ENCODE measurements around the gene EVA1B. TPM values are rescaled to one million over a fixed set of nuclear protein-coding genes. Genes with fewer than 3 reads are reported as not detected.

Gene EVA1B
- total RNA-seq, 1 experiment from 2014 or later = 25.1 TPM

DNA sequence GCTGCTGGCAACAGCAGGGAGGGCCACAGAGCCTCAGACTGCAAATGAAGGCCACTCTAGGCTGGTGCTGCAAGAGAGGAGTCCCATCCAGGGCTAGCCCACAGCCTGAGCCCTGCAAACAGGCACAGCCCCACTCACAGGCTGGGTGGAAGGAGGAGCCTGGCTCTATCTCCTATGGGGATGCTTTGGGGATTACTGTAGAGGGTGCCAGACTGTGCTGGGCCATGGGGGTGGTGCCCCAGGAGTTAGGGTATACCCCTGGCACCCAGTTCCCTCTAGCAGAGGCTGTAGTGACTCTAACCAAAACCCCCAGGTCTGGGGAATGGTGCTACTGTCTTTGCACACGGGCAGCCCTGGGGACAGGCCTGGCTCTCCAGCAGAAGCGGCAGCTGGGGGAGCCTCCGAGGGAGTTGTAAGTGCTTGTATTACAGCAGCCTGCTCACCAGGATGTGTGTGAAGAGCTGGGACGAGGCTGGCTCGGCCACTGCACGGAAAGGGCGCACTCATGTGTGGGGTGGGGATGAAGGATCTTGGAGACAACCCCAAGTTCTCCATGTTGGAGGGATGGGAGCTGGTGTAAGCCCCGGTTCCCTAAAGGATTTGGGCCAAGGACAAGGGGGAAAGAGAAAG is 23.4 kb upstream of the EVA1B start:
- Histone ChIP-seq H3K4me2 (ENCODE audit: low read length) (no peak overlapping the region), H3K4me3 (replicated peaks in 1 of 2; ENCODE audit: low read depth in 1 of 2, low read length in 2 of 2) (no peak overlapping the region), H2AFZ (ENCODE audit: low read depth, low read length, poor library complexity, severe bottlenecking) (no peak overlapping the region), H3K79me2 (ENCODE audit: insufficient read depth, low read length) (no peaks in the 10 kb centered on the region), H3K4me1 (ENCODE audit: control insufficient read depth in 1 of 2, insufficient read depth in 2 of 2, low read length in 2 of 2) (peaks cover 3 to 37% of the 10 kb centered on the region in 2 experiments; a peak in 3 of 4 replicates), H3K9ac (ENCODE audit: low read length) (no peak overlapping the region), H4K20me1 (ENCODE audit: insufficient read depth) (no peaks in the 10 kb centered on the region), H3K9me3 (ENCODE audit: control insufficient read depth in 1 of 2, insufficient read depth in 1 of 2, low read depth in 1 of 2, low read length in 2 of 2) (no peaks in the 10 kb centered on the region), H3K9me2 (ENCODE audit: insufficient read depth) (no peaks in the 10 kb centered on the region), H3K36me3 (ENCODE audit: control insufficient read depth in 1 of 2, insufficient read depth in 2 of 2, low read length in 2 of 2) (peaks cover 12 to 18% of the 10 kb centered on the region in 2 experiments; a peak in 3 of 4 replicates), H3K27ac (ENCODE audit: low read depth, low read length) (no peak overlapping the region), H3K27me3 (ENCODE audit: insufficient read depth, low read length) (no peaks in the 10 kb centered on the region)
- TF ChIP-seq EZH2 (IDR thresholded peaks at IDR 0.05) (no peak), POLR2AphosphoS5 (IDR thresholded peaks at IDR 0.05; ENCODE audit: low read depth, low read length) (no peak), EZH2phosphoT487 (IDR thresholded peaks at IDR 0.05; ENCODE audit: borderline replicate concordance) (no peak)
- ChIA-PET RAD21 (ENCODE audit: low non-redundant PET in 1 of 2, low total read pairs in 2 of 2, uncharacterized antibody in 2 of 2, unreplicated experiment in 2 of 2) (no interaction called here), CTCF (no interaction called here), POLR2A (no interaction called here)
- no peak for DNase-seq (ENCODE audit: low read depth, low spot score)
- intact Hi-C loops (cut with micrococcal nuclease) = no loop called here
- BruUV-seq (replicated peaks) = no TSS peak
- ATAC-seq = no peak

DNA sequence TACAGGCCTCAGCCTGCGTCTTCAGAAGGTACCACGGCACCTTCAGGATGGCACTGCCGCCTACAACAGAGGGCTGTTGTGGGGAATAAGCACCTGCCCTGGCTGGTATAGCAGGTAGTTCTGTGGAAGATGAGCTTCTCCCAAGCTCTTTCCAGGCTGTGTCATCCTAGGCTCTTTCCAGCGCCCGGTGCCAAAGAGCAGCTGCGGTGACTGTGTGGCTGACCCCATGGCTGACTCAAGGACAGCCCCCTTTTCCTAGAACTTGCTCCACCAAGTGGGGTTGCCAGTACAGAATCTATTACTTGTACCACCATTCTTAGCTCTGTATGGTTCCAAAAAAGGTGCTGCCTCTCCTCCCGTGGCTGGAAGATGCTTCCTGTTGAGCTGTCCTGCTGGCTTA is 21.9 kb upstream of the EVA1B start:
- no peak for TF ChIP-seq YY1 (IDR thresholded peaks at IDR 0.05; ENCODE audit: extremely low read depth, insufficient replicate concordance, low read depth, low read length)
- no peak for TF ChIP-seq EGR1 (IDR thresholded peaks at IDR 0.05; ENCODE audit: low read depth)
- TF ChIP-seq FOSL1 (IDR thresholded peaks at IDR 0.05; ENCODE audit: low read depth) = no peak
- TF ChIP-seq CBX3 (IDR thresholded peaks at IDR 0.05; ENCODE audit: low read depth) = no peak
- no peak for TF ChIP-seq POLR2AphosphoS5 (IDR thresholded peaks at IDR 0.05; ENCODE audit: low read depth, low read length)
- no peak for TF ChIP-seq SIN3A (IDR thresholded peaks at IDR 0.05; ENCODE audit: low read depth)
- Histone ChIP-seq H3K4me2 (ENCODE audit: low read length) (no peak overlapping the region), H3K79me2 (ENCODE audit: insufficient read depth, low read length) (no peaks in the 10 kb centered on the region), H3K9me2 (ENCODE audit: insufficient read depth) (no peaks in the 10 kb centered on the region), H2AFZ (ENCODE audit: low read depth, low read length, poor library complexity, severe bottlenecking) (no peak overlapping the region), H3K36me3 (ENCODE audit: control insufficient read depth in 1 of 2, insufficient read depth in 2 of 2, low read length in 2 of 2) (peaks cover 12 to 16% of the 10 kb centered on the region in 2 experiments; a peak in 3 of 4 replicates), H3K9me3 (ENCODE audit: control insufficient read depth in 1 of 2, insufficient read depth in 1 of 2, low read depth in 1 of 2, low read length in 2 of 2) (no peaks in the 10 kb centered on the region), H3K4me1 (ENCODE audit: control insufficient read depth in 1 of 2, insufficient read depth in 2 of 2, low read length in 2 of 2) (peaks cover 0 to 22% of the 10 kb centered on the region in 2 experiments; a peak in 2 of 4 replicates), H3K9ac (ENCODE audit: low read length) (no peak overlapping the region), H3K27ac (ENCODE audit: low read depth, low read length) (no peak overlapping the region), H3K27me3 (ENCODE audit: insufficient read depth, low read length) (no peaks in the 10 kb centered on the region), H3K4me3 (replicated peaks in 1 of 2; ENCODE audit: low read depth in 1 of 2, low read length in 2 of 2) (no peak overlapping the region), H4K20me1 (ENCODE audit: insufficient read depth) (no peaks in the 10 kb centered on the region)
- RAD21 ChIA-PET (ENCODE audit: low non-redundant PET in 1 of 2, low total read pairs in 2 of 2, uncharacterized antibody in 2 of 2, unreplicated experiment in 2 of 2) = no interaction called here
- POLR2A ChIA-PET = no interaction called here
- CTCF ChIA-PET = no interaction called here
- DNase-seq (ENCODE audit: low read depth, low spot score) (no peak), ATAC-seq (no peak)
- intact Hi-C loops (cut with micrococcal nuclease) = no loop called here
- BruUV-seq (replicated peaks) = no TSS peak
